GM19239 (cell line): ENCODE data around the gene DAPK1.

ENCODE experiments used
- DNase-seq: peaks from one replicate; pipeline ENCODE4 v3.0.0; 2011; ENCODE audit warnings: low spot score; ENCODE audit not compliant: insufficient read length
- FAIRE-seq: peaks from 2 replicates; lab custom pipeline; 2011; peaks lifted over from hg19 to GRCh38; lab: Jason Lieb, UNC

Gene DAPK1

GRCh38 chr9:87696641-87697040 is 199.0 kb downstream of the DAPK1 start:
- no peak for DNase-seq
- FAIRE-seq: no peak

GRCh38 chr9:87698069-87698809 is 200.6 kb downstream of the DAPK1 start:
- DNase-seq (no peak), FAIRE-seq (no peak)

GRCh38 chr9:87699835-87700234 is 202.2 kb downstream of the DAPK1 start:
- FAIRE-seq (no peak), DNase-seq (no peak)

GRCh38 chr9:87701491-87701890 is 203.8 kb downstream of the DAPK1 start:
- FAIRE-seq: no peak
- no peak for DNase-seq

GRCh38 chr9:87701931-87702421 is 204.3 kb downstream of the DAPK1 start:
- DNase-seq: no peak
- no peak for FAIRE-seq

GRCh38 chr9:87702921-87703320 is 205.3 kb downstream of the DAPK1 start:
- FAIRE-seq: no peak
- DNase-seq: no peak

GRCh38 chr9:87703636-87704276 is 206.1 kb downstream of the DAPK1 start:
- FAIRE-seq (no peak), DNase-seq (no peak)

- DNase-seq: no peak
- no peak for FAIRE-seq
Observed at GRCh38 chr9:87704342-87704741, 206.7 kb downstream of the DAPK1 start.

GRCh38 chr9:87706066-87706739 is 208.5 kb downstream of the DAPK1 start:
- DNase-seq (no peak), FAIRE-seq (no peak)

- FAIRE-seq (no peak), DNase-seq (no peak)
Observed at GRCh38 chr9:87707805-87708506, 210.3 kb downstream of the DAPK1 start.

GRCh38 chr9:87708546-87708945 is 210.9 kb downstream of the DAPK1 start:
- DNase-seq: no peak
- no peak for FAIRE-seq

- DNase-seq (no peak), FAIRE-seq (no peak)
Observed at GRCh38 chr9:87708986-87709728, 211.5 kb downstream of the DAPK1 start.

GRCh38 chr9:87710443-87710842 is 212.8 kb downstream of the DAPK1 start:
- DNase-seq (no peak), FAIRE-seq (no peak)

- no peak for FAIRE-seq
- no peak for DNase-seq
Observed at GRCh38 chr9:87711857-87712800, 214.5 kb downstream of the DAPK1 start.

GRCh38 chr9:87712801-87713277 is 215.2 kb downstream of the DAPK1 start:
- no peak for DNase-seq
- no peak for FAIRE-seq

- no peak for DNase-seq
- FAIRE-seq: no peak
Observed at GRCh38 chr9:87713278-87713987, 215.8 kb downstream of the DAPK1 start.

- FAIRE-seq: no peak
- DNase-seq: no peak
Observed at GRCh38 chr9:87713988-87714330, 216.3 kb downstream of the DAPK1 start.

- no peak for FAIRE-seq
- DNase-seq: no peak
Observed at GRCh38 chr9:87714819-87715218, 217.2 kb downstream of the DAPK1 start.
